ENCODE results near the gene ZFAND2A. TPM values are rescaled to one million over a fixed set of nuclear protein-coding genes. Genes with fewer than 3 reads are reported as not detected.
A peak's percentile ranks its signal among the peaks of the same experiment; 100 is the strongest.
"Not testable (repeated sequence)": the region's sequence is repeated elsewhere in the genome, so short reads cannot be mapped to it uniquely, and the experiment has no call there.

The ZFAND2A gene
- total RNA-seq, 1 donor from 2014 or later: 13.3 TPM

DNA sequence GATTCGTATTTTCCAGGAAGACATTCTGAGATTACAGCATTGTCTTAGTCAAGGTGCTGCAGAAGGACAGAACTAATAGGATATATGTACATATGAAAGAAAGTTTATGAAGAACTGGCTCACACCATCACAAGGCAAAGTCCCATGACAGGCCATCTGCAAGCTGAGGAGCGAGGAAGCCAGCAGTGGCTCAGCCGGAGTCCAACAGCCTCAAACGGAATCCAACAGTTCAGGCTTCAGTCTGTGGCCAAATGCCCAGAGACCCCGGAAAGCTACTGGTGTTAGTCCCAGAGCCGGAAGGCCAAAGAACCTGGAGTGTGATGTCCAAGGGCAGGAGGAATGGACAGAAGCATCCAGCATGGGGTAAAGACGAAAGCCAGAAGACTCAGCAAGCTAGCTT is 4.4 kb upstream of the ZFAND2A start:
- H3K4me1 Mint-ChIP-seq: peaks cover 8% of the 10 kb centered on the region
- H3K4me3 Mint-ChIP-seq: no peak overlapping the region
- peaks cover 6% of the 10 kb centered on the region for H3K4me1 ChIP-seq
- H3K36me3 ChIP-seq: no peaks in the 10 kb centered on the region
- no peak overlapping the region for H3K27ac Mint-ChIP-seq
- H3K27me3 ChIP-seq: no peaks in the 10 kb centered on the region
- H3K9ac ChIP-seq: no peak overlapping the region
- no peak for DNase-seq (ENCODE audit: low spot score)
- no peak overlapping the region for H3K4me2 ChIP-seq
- H3F3A ChIP-seq (ENCODE audit: low read depth): no peaks in the 10 kb centered on the region
- H3K4me3 ChIP-seq: no peak overlapping the region
- no peaks in the 10 kb centered on the region for H3K9me3 Mint-ChIP-seq
- peaks cover 2% of the 10 kb centered on the region for H3K27me3 Mint-ChIP-seq (ENCODE audit: insufficient read depth, low read depth)
- peaks cover 8% of the 10 kb centered on the region for H3K79me2 ChIP-seq (ENCODE audit: low read depth)
- TF ChIP-seq, protein P1, sequence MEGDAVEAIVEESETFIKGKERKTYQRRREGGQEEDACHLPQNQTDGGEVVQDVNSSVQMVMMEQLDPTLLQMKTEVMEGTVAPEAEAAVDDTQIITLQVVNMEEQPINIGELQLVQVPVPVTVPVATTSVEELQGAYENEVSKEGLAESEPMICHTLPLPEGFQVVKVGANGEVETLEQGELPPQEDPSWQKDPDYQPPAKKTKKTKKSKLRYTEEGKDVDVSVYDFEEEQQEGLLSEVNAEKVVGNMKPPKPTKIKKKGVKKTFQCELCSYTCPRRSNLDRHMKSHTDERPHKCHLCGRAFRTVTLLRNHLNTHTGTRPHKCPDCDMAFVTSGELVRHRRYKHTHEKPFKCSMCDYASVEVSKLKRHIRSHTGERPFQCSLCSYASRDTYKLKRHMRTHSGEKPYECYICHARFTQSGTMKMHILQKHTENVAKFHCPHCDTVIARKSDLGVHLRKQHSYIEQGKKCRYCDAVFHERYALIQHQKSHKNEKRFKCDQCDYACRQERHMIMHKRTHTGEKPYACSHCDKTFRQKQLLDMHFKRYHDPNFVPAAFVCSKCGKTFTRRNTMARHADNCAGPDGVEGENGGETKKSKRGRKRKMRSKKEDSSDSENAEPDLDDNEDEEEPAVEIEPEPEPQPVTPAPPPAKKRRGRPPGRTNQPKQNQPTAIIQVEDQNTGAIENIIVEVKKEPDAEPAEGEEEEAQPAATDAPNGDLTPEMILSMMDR (IDR thresholded peaks at IDR 0.05): no peak
- no peak for TF ChIP-seq EZH2phosphoT487 (IDR thresholded peaks at IDR 0.05)
- no peak for TF ChIP-seq EZH2 (IDR thresholded peaks at IDR 0.05)
- H3K36me3 Mint-ChIP-seq: peaks cover 3% of the 10 kb centered on the region
- H3K27ac ChIP-seq: no peak overlapping the region
- no peaks in the 10 kb centered on the region for H4K20me1 ChIP-seq (ENCODE audit: low read depth)
- no peaks in the 10 kb centered on the region for H3K9me3 ChIP-seq (ENCODE audit: low read depth)
- no peak overlapping the region for H2AFZ ChIP-seq (replicated peaks)

DNA sequence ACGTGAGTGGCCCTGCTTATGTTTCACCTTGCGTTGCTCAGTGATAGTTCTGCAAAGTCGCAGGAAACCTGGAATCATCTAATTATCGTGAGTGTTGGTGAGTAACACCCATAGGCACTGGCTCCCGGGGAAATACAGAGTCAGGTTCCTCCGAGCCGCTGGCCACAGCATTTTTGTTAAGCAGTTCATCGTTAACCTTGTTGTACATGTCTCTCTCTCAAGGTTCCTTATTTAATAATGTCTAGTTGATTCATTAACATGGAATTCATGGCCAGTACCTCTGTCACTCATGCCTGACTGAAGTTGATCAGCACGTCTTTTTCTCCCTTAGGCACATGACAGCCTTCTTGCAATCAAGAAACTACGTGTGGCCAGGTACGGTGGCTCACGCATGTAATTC is 3.1 kb upstream of the ZFAND2A start:
- Histone ChIP-seq H3F3A (ENCODE audit: low read depth) (no peaks in the 10 kb centered on the region), H3K79me2 (ENCODE audit: low read depth) (peaks cover 20% of the 10 kb centered on the region), H2AFZ (replicated peaks) (no peak overlapping the region), H3K27me3 (no peaks in the 10 kb centered on the region), H3K4me2 (no peak overlapping the region), H3K9me3 (ENCODE audit: low read depth) (no peaks in the 10 kb centered on the region), H3K27ac (no peak overlapping the region), H3K9ac (no peak overlapping the region), H3K36me3 (no peaks in the 10 kb centered on the region), H3K4me1 (peaks cover 13% of the 10 kb centered on the region), H4K20me1 (ENCODE audit: low read depth) (peaks cover 5% of the 10 kb centered on the region), H3K4me3 (no peak overlapping the region)
- TF ChIP-seq, protein P1 (IDR thresholded peaks at IDR 0.05): no peak
- no peak for TF ChIP-seq EZH2 (IDR thresholded peaks at IDR 0.05)
- TF ChIP-seq EZH2phosphoT487 (IDR thresholded peaks at IDR 0.05): no peak
- Mint-ChIP-seq H3K4me1 (peaks cover 15% of the 10 kb centered on the region), H3K27me3 (ENCODE audit: insufficient read depth, low read depth) (peaks cover under 1% of the 10 kb centered on the region), H3K36me3 (peaks cover 3% of the 10 kb centered on the region), H3K9me3 (no peaks in the 10 kb centered on the region), H3K4me3 (no peak overlapping the region), H3K27ac (no peak overlapping the region)
- DNase-seq (ENCODE audit: low spot score): no peak

DNA sequence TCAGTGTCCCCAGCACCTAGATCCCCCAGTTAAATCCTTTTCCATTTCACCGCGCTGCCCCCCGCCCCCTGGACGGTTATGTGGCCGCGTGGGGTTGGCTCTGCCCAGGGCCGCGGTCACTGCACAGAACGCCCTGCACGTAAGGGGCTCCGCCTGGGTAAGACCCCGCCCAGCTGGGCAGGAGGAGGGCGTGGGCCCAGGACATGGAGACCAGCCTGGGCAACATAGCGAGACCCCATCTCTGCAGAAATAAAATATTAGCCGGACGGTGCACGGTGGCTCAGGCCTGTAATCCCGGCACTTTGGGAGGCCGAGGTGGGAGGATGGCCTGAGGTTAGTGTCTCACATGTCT is 650 bp upstream of the ZFAND2A start:
- Histone ChIP-seq H3K79me2 (ENCODE audit: low read depth) (peaks cover 25% of the 10 kb centered on the region), H3K4me2 (peak overlapping the region; percentile 95), H3K27me3 (no peaks in the 10 kb centered on the region), H3K4me1 (peaks cover 13% of the 10 kb centered on the region), H3F3A (ENCODE audit: low read depth) (no peaks in the 10 kb centered on the region), H2AFZ (replicated peaks) (peak overlapping the region; percentile 29), H3K4me3 (peak overlapping the region; percentile 91), H3K36me3 (no peaks in the 10 kb centered on the region), H3K9ac (peak overlapping the region; percentile 97), H3K27ac (peak overlapping the region; percentile 67), H3K9me3 (ENCODE audit: low read depth) (no peaks in the 10 kb centered on the region), H4K20me1 (ENCODE audit: low read depth) (peaks cover 5% of the 10 kb centered on the region)
- no peaks in the 10 kb centered on the region for H3K27me3 Mint-ChIP-seq (ENCODE audit: insufficient read depth, low read depth)
- peaks cover 3% of the 10 kb centered on the region for H3K36me3 Mint-ChIP-seq
- peak; percentile 25 for DNase-seq (ENCODE audit: low spot score)
- peak overlapping the region; percentile 89 for H3K4me3 Mint-ChIP-seq
- no peaks in the 10 kb centered on the region for H3K9me3 Mint-ChIP-seq
- H3K27ac Mint-ChIP-seq: peak overlapping the region; percentile 57
- H3K4me1 Mint-ChIP-seq: peaks cover 17% of the 10 kb centered on the region
- TF ChIP-seq, protein P1 (IDR thresholded peaks at IDR 0.05): no peak
- TF ChIP-seq EZH2phosphoT487 (IDR thresholded peaks at IDR 0.05) (no peak), EZH2 (IDR thresholded peaks at IDR 0.05) (no peak)

DNA sequence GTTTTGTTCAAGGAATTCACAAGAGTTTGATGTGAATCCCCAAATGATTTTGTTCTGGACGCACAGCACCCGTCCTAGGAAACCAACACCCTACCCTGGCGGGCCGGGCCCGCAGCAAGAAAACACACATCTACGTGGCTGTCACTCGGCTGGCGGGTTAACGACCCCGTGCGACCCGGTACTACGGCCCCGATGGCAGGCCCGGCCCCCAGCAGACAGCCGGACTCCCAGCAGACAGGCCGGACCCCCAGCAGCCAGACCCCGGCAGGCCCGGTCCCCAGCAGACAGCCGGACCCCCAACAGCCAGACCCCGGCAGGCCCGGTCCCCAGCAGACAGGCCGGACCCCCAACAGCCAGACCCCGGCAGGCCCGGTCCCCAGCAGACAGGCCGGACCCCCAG is 765 bp downstream of the ZFAND2A start:
- H3K36me3 ChIP-seq; H3K27me3 ChIP-seq; H3K27ac ChIP-seq; H3K27ac Mint-ChIP-seq; H3K36me3 Mint-ChIP-seq; H3F3A ChIP-seq (ENCODE audit: low read depth); H3K9me3 Mint-ChIP-seq; DNase-seq (ENCODE audit: low spot score); H4K20me1 ChIP-seq (ENCODE audit: low read depth); H3K27me3 Mint-ChIP-seq (ENCODE audit: insufficient read depth, low read depth); H2AFZ ChIP-seq (replicated peaks); H3K9me3 ChIP-seq (ENCODE audit: low read depth): not testable (repeated sequence)
- peak overlapping the region; percentile 90 for H3K4me3 Mint-ChIP-seq
- H3K4me1 Mint-ChIP-seq: peaks cover 17% of the 10 kb centered on the region
- Histone ChIP-seq H3K79me2 (ENCODE audit: low read depth) (peaks cover 25% of the 10 kb centered on the region), H3K4me2 (peak overlapping the region; percentile 99), H3K4me1 (peaks cover 13% of the 10 kb centered on the region), H3K9ac (peak overlapping the region; percentile 86), H3K4me3 (peak overlapping the region; percentile 81)

All from neural progenitor cell (in vitro differentiated cells).